ENCODE measurements around the gene ZC3H6.

ZC3H6 gene

GRCh38 chr2:112277596-112278220 is 2.3 kb downstream of the ZC3H6 start:
- TF ChIP-seq FOXP2 (optimal IDR thresholded peaks at IDR 0.05; ENCODE audit: borderline replicate concordance, extremely low read depth, extremely low read length, insufficient read depth) (no peak), POLR2AphosphoS5 (IDR thresholded peaks at IDR 0.05; ENCODE audit: low read depth, low read length) (no peak), TAF1 (IDR thresholded peaks at IDR 0.05; ENCODE audit: borderline replicate concordance, insufficient read depth, low read length) (no peak), SIN3A (IDR thresholded peaks at IDR 0.05; ENCODE audit: borderline replicate concordance, insufficient read depth, low read length) (no peak)
- TF ChIP-seq, protein P1, sequence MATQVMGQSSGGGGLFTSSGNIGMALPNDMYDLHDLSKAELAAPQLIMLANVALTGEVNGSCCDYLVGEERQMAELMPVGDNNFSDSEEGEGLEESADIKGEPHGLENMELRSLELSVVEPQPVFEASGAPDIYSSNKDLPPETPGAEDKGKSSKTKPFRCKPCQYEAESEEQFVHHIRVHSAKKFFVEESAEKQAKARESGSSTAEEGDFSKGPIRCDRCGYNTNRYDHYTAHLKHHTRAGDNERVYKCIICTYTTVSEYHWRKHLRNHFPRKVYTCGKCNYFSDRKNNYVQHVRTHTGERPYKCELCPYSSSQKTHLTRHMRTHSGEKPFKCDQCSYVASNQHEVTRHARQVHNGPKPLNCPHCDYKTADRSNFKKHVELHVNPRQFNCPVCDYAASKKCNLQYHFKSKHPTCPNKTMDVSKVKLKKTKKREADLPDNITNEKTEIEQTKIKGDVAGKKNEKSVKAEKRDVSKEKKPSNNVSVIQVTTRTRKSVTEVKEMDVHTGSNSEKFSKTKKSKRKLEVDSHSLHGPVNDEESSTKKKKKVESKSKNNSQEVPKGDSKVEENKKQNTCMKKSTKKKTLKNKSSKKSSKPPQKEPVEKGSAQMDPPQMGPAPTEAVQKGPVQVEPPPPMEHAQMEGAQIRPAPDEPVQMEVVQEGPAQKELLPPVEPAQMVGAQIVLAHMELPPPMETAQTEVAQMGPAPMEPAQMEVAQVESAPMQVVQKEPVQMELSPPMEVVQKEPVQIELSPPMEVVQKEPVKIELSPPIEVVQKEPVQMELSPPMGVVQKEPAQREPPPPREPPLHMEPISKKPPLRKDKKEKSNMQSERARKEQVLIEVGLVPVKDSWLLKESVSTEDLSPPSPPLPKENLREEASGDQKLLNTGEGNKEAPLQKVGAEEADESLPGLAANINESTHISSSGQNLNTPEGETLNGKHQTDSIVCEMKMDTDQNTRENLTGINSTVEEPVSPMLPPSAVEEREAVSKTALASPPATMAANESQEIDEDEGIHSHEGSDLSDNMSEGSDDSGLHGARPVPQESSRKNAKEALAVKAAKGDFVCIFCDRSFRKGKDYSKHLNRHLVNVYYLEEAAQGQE (IDR thresholded peaks at IDR 0.05; ENCODE audit: insufficient read depth in 1 of 2, low read depth in 2 of 2, low read length in 2 of 2): no peak

- TF ChIP-seq TAF1 (IDR thresholded peaks at IDR 0.05; ENCODE audit: borderline replicate concordance, insufficient read depth, low read length): no peak
- TF ChIP-seq FOXP2 (optimal IDR thresholded peaks at IDR 0.05; ENCODE audit: borderline replicate concordance, extremely low read depth, extremely low read length, insufficient read depth): no peak
- TF ChIP-seq, protein P1 (IDR thresholded peaks at IDR 0.05; ENCODE audit: insufficient read depth in 1 of 2, low read depth in 2 of 2, low read length in 2 of 2): no peak
- TF ChIP-seq POLR2AphosphoS5 (IDR thresholded peaks at IDR 0.05; ENCODE audit: low read depth, low read length): no peak
- TF ChIP-seq SIN3A (IDR thresholded peaks at IDR 0.05; ENCODE audit: borderline replicate concordance, insufficient read depth, low read length): no peak
Observed at GRCh38 chr2:112290088-112290487, 14.7 kb downstream of the ZC3H6 start.

- TF ChIP-seq TAF1 (IDR thresholded peaks at IDR 0.05; ENCODE audit: borderline replicate concordance, insufficient read depth, low read length) (no peak), SIN3A (IDR thresholded peaks at IDR 0.05; ENCODE audit: borderline replicate concordance, insufficient read depth, low read length) (no peak)
Observed at GRCh38 chr2:112290648-112291047, 15.3 kb downstream of the ZC3H6 start.

GRCh38 chr2:112293636-112294401 is 18.4 kb downstream of the ZC3H6 start:
- no peak for TF ChIP-seq POLR2AphosphoS5 (IDR thresholded peaks at IDR 0.05; ENCODE audit: low read depth, low read length)
- no peak for TF ChIP-seq FOXP2 (optimal IDR thresholded peaks at IDR 0.05; ENCODE audit: borderline replicate concordance, extremely low read depth, extremely low read length, insufficient read depth)
- no peak for TF ChIP-seq TAF1 (IDR thresholded peaks at IDR 0.05; ENCODE audit: borderline replicate concordance, insufficient read depth, low read length)
- no peak for TF ChIP-seq SIN3A (IDR thresholded peaks at IDR 0.05; ENCODE audit: borderline replicate concordance, insufficient read depth, low read length)

DNA sequence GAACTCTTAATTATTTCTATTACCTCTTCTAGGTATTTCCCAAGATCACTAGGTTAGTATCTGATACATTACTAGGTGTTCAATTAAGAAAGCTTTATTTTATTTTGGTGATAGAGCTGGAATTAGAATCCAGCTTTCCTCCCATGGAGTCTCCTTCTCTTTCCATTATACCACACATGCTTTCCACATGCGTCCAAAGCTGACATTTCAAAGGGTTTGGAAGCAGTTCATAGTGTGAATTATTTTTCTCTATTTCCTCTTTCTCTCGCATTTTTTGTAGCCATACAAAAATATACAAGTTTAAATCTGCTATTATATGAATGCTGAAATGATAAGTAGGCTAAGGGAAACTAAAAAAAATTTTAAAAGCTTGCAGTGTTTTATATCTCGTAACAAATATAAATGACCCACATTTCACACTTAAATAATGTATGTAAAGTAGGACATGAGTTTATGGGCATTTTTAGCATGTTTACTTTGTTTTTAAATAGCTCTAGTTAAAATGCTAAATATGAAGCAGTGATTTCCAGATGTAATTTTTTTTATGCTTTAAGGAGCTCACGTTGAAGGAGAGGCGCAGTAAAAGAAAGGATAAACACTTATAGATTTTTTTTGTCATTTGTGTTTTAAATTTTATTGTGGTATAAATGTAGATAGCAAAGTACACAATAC is 20.1 kb downstream of the ZC3H6 start:
- TF ChIP-seq, protein P1 (IDR thresholded peaks at IDR 0.05; ENCODE audit: insufficient read depth in 1 of 2, low read depth in 2 of 2, low read length in 2 of 2): no peak
- no peak for TF ChIP-seq TAF1 (IDR thresholded peaks at IDR 0.05; ENCODE audit: borderline replicate concordance, insufficient read depth, low read length)

GRCh38 chr2:112296407-112296806 is 21.0 kb downstream of the ZC3H6 start:
- TF ChIP-seq POLR2AphosphoS5 (IDR thresholded peaks at IDR 0.05; ENCODE audit: low read depth, low read length) (no peak), FOXP2 (optimal IDR thresholded peaks at IDR 0.05; ENCODE audit: borderline replicate concordance, extremely low read depth, extremely low read length, insufficient read depth) (no peak), TAF1 (IDR thresholded peaks at IDR 0.05; ENCODE audit: borderline replicate concordance, insufficient read depth, low read length) (no peak), SIN3A (IDR thresholded peaks at IDR 0.05; ENCODE audit: borderline replicate concordance, insufficient read depth, low read length) (no peak)
- TF ChIP-seq, protein P1 (IDR thresholded peaks at IDR 0.05; ENCODE audit: insufficient read depth in 1 of 2, low read depth in 2 of 2, low read length in 2 of 2): no peak

Data from PFSK-1 (cell line).